ES-I3 (cell line): ENCODE measurements around the gene MRGPRX3.
"Not testable (repeated sequence)": the region's sequence is repeated elsewhere in the genome, so short reads cannot be mapped to it uniquely, and the experiment has no call there.

Experiments
- H3K36me3 ChIP-seq: 2 replicates; pipeline ENCODE4 v1.6.1; 2013; ENCODE audit warnings: mild to moderate bottlenecking, low read length, control low read depth, moderate library complexity; ENCODE audit not compliant: insufficient read depth
- H3K4me1 ChIP-seq: 2 replicates; pipeline ENCODE4 v1.6.1; 2013; ENCODE audit warnings: mild to moderate bottlenecking, control low read depth, low read length; ENCODE audit not compliant: insufficient read depth
- H3K9ac ChIP-seq: 2 replicates; pipeline ENCODE4 v1.6.1; 2013; ENCODE audit warnings: low read depth, mild to moderate bottlenecking, low read length, moderate library complexity
- H3K9me3 ChIP-seq: 2 replicates; pipeline ENCODE4 v1.6.1; 2013; ENCODE audit warnings: mild to moderate bottlenecking, low read length, moderate library complexity; ENCODE audit not compliant: control insufficient read depth, insufficient read depth

Gene MRGPRX3

DNA sequence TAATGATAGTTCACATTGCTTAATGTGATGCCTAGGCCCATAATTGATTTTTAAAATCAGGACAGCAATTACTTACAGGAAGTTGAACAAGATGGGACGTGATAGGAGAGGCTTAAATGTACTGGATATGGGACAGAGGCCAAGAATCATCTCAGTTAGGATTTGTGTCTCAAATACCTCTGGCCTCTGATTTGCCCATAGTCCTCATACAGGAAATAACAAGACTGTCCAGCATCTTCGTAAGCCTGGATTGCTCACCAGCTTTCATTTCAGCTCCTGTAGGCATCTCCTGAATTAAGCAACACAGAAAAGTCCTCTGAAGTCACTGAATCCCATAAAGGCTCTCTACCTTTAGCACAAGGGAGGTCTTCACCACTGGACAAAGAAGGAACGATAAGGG, at the start of gene MRGPRX3:
TSS of gene MRGPRX3 (plus strand) at position 231 of the 400 bp plus-strand sequence. CDS start 4,632 bp downstream, outside the sequence.
- Histone ChIP-seq H3K36me3 (no peaks in the 10 kb centered on the region), H3K4me1 (no peaks in the 10 kb centered on the region; the same call in 1 of the 2 replicates), H3K9ac (no peak within 1 kb of the TSS), H3K9me3 (no peaks in the 10 kb centered on the region)

GRCh38 chr11:18088366-18088765, 44.0 kb upstream of the MRGPRX3 start:
- H3K9me3 ChIP-seq, result no peaks in the 10 kb centered on the region
- H3K4me1 ChIP-seq, result no peaks in the 10 kb centered on the region
- no peak overlapping the region for H3K9ac ChIP-seq
- peaks cover 14% of the 10 kb centered on the region for H3K36me3 ChIP-seq

GRCh38 chr11:18088966-18089365, 43.4 kb upstream of the MRGPRX3 start:
- Histone ChIP-seq H3K4me1 (no peaks in the 10 kb centered on the region), H3K9ac (no peak overlapping the region), H3K9me3 (no peaks in the 10 kb centered on the region), H3K36me3 (peaks cover 20% of the 10 kb centered on the region)

GRCh38 chr11:18091731-18092130, 40.6 kb upstream of the MRGPRX3 start:
- Histone ChIP-seq H3K9ac (no peak overlapping the region), H3K36me3 (peaks cover 22% of the 10 kb centered on the region), H3K4me1 (no peaks in the 10 kb centered on the region), H3K9me3 (no peaks in the 10 kb centered on the region)

- Histone ChIP-seq H3K4me1 (no peaks in the 10 kb centered on the region), H3K9ac (no peak overlapping the region), H3K36me3 (peaks cover 13% of the 10 kb centered on the region; the same call in 1 of the 2 replicates), H3K9me3 (no peaks in the 10 kb centered on the region)
Observed at GRCh38 chr11:18093959-18094358, 38.4 kb upstream of the MRGPRX3 start.

- no peak overlapping the region for H3K9ac ChIP-seq
- no peaks in the 10 kb centered on the region for H3K4me1 ChIP-seq
- H3K36me3 ChIP-seq, result peaks cover 3% of the 10 kb centered on the region
- no peaks in the 10 kb centered on the region for H3K9me3 ChIP-seq
Observed at GRCh38 chr11:18100926-18101656, 31.3 kb upstream of the MRGPRX3 start.

DNA sequence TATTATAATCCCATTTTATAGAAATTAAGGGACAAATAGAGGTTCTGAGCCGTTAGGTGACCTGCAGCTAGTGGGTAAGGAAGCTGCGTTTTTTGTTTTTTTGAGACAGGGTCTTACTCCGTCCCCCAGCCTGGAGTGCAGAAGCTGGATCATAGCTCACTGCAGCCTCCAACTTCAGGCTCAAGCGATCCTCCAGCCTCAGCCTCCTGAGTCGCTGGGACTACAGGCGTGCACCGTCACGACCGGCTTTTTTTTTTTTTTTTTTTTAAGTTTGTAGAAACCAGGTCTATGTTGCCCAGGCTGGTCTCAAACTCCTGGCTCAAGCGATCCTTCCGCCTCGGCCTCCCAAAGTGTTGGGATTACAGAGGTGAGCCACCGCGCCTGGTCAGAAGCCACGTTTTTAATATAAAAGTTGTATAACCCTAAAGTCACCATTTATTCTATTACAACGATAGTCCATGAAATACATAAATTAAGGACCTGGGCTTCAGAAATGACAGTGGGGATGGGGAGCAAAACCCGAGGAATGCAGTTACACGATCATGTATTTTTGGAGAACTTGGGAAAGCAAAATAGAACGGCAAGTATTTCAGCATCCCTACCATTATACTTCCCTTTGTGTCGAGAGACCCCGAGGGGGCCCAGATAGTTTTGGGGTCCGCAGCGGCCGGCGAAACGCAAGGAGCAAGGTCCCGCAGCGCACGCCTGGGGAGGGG, 27.1 kb upstream of the MRGPRX3 start:
- Histone ChIP-seq H3K9me3 (no peaks in the 10 kb centered on the region), H3K36me3 (peaks cover 3% of the 10 kb centered on the region), H3K4me1 (no peaks in the 10 kb centered on the region), H3K9ac (peak overlapping the region; percentile 95)

DNA sequence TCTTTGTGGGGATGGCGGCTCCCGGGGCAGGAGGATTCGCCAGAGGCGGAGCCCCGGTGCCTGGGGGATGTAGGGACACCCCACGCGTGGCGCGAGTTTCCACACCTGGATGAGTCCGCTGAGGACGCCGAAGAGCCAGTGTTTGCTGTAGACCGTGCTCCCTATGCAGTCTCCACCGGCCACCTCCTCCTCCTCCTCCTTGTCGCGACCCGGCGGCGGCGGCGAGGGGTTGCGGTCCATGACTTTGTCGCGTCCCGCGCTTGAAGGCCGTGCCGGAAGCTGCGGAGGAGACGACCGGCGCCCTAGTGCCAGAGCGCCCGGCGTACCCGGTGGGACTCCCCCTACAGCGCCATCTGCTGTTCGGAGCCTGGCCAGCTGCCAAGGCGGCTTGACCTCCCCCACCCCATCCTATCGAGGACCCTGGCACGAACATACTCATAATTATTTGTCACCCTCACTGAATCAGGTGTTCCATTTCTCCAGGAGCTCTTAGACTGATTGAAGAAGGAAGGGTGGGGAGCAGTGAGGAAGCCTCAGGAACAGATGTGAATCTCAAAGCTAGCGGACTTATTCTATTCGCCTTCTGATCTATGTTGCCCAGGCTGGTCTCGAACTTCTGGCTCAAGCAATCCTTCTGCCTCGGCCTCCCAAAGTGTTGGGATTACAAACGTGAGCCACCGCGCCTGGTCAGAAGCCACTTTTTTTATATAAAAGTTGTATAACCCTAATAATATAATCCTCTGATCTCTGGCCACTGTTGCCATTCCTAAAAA, 26.4 kb upstream of the MRGPRX3 start, which contains the start of gene SAAL1:
TSS of gene SAAL1 (minus strand) at position 281 of the 773 bp plus-strand sequence. CDS start at position 240, 41 bp downstream.
- Histone ChIP-seq H3K9me3 (no peaks in the 10 kb centered on the region), H3K9ac (peak within 1 kb of the TSS; percentile 95), H3K4me1 (no peaks in the 10 kb centered on the region), H3K36me3 (peaks cover 3% of the 10 kb centered on the region)

DNA sequence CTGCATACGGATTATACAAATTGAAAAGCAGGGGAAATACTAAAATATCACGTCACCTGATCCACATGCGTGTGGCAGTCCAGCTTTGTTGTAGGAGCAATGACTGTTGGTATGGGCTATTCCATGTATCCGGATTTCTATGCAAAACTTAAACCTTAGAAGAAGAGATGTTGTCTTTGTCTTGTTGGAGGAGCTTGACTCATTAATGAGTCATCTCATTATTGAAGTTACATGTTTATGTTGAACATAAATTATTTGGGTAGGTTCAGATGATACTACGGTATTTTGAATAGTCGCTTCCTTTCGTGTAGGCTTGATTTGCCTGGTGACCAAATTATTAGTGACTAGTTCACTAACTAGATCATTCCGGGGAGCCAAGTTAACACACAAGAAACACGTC, 25.7 kb upstream of the MRGPRX3 start:
- Histone ChIP-seq H3K9me3 (no peaks in the 10 kb centered on the region), H3K36me3 (peaks cover 3% of the 10 kb centered on the region), H3K9ac (no peak overlapping the region; the same call in 1 of the 2 replicates), H3K4me1 (no peaks in the 10 kb centered on the region)

GRCh38 chr11:18108254-18108653, 24.1 kb upstream of the MRGPRX3 start:
- Histone ChIP-seq H3K9me3 (no peaks in the 10 kb centered on the region), H3K4me1 (no peaks in the 10 kb centered on the region), H3K36me3 (peaks cover under 1% of the 10 kb centered on the region), H3K9ac (peak overlapping the region; percentile 36; the same call in 1 of the 2 replicates)

- Histone ChIP-seq H3K4me1 (no peaks in the 10 kb centered on the region), H3K9ac (no peak overlapping the region)
Observed at GRCh38 chr11:18111005-18111404, 21.4 kb upstream of the MRGPRX3 start.

GRCh38 chr11:18115360-18116127, 16.8 kb upstream of the MRGPRX3 start:
- Histone ChIP-seq H3K4me1 (no peaks in the 10 kb centered on the region), H3K9me3 (no peaks in the 10 kb centered on the region), H3K36me3 (no peaks in the 10 kb centered on the region), H3K9ac (no peak overlapping the region)

More at GRCh38 chr11:18111005-18111404, 21.4 kb upstream of the MRGPRX3 start:
- H3K36me3 ChIP-seq, result no peaks in the 10 kb centered on the region
- no peaks in the 10 kb centered on the region for H3K9me3 ChIP-seq

DNA sequence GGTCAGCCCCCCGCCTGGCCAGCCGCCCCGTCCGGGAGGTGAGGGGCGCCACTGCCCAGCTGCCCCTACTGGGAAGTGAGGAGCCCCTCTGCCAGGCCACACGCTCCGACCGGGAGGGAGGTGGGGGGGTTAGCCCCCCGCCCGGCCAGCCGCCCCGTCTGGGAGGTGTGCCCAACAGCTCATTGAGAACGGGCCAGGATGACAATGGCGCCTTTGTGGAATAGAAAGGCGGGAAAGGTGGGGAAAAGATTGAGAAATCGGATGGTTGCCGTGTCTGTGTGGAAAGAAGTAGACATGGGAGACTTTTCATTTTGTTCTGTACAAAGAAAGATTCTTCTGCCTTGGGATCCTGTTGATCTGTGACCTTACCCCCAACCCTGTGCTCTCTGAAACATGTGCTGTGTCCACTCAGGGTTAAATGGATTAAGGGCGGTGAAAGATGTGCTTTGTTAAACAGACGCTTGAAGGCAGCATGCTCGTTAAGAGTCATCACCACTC, 11.0 kb upstream of the MRGPRX3 start:
- H3K9me3 ChIP-seq, H3K9ac ChIP-seq, H3K4me1 ChIP-seq, H3K36me3 ChIP-seq: not testable (repeated sequence)
